Activated CD4-positive, alpha-beta T cell treated with anti-CD3 and anti-CD28 coated beads, Interleukin-2, amount 50 U/mL, for 48 hours (primary cell): ENCODE results near the gene ENTHD1.

Experiments used
- DNase-seq, 2 experiments: peaks; one replicate each; pipeline ENCODE4 v3.0.0-alpha.2; 2020

ENTHD1 gene

GRCh38 chr22:39729141-39729934 is 164.2 kb downstream of the ENTHD1 start:
- DNase-seq = no peak

GRCh38 chr22:39728236-39728860 is 165.2 kb downstream of the ENTHD1 start:
- DNase-seq = no peak

GRCh38 chr22:39727541-39727940 is 166.0 kb downstream of the ENTHD1 start:
- no peak for DNase-seq

GRCh38 chr22:39725351-39726035 is 168.1 kb downstream of the ENTHD1 start:
- no peak for DNase-seq

GRCh38 chr22:39724857-39725256 is 168.7 kb downstream of the ENTHD1 start:
- DNase-seq = no peak

GRCh38 chr22:39724390-39724789 is 169.2 kb downstream of the ENTHD1 start:
- no peak for DNase-seq

GRCh38 chr22:39723899-39724351 is 169.6 kb downstream of the ENTHD1 start:
- no peak for DNase-seq

- no peak for DNase-seq
These were observed 170.1 kb downstream of the ENTHD1 start for GRCh38 chr22:39723463-39723862.

GRCh38 chr22:39722501-39722900 is 171.1 kb downstream of the ENTHD1 start:
- DNase-seq = no peak

- no peak for DNase-seq
These were observed 171.6 kb downstream of the ENTHD1 start for GRCh38 chr22:39722032-39722325.

GRCh38 chr22:39721206-39722031 is 172.1 kb downstream of the ENTHD1 start:
- no peak for DNase-seq

GRCh38 chr22:39719559-39720450 is 173.8 kb downstream of the ENTHD1 start:
- DNase-seq = no peak

- DNase-seq = no peak
These were observed 174.6 kb downstream of the ENTHD1 start for GRCh38 chr22:39718921-39719475.

GRCh38 chr22:39718206-39718605 is 175.4 kb downstream of the ENTHD1 start:
- DNase-seq = no peak

- no peak for DNase-seq
These were observed 176.5 kb downstream of the ENTHD1 start for GRCh38 chr22:39717099-39717498.

- DNase-seq = no peak
These were observed 177.0 kb downstream of the ENTHD1 start for GRCh38 chr22:39716534-39716933.

- DNase-seq = no peak
These were observed 177.6 kb downstream of the ENTHD1 start for GRCh38 chr22:39715778-39716495.

GRCh38 chr22:39714321-39714720 is 179.2 kb downstream of the ENTHD1 start:
- no peak for DNase-seq

GRCh38 chr22:39713799-39714290 is 179.7 kb downstream of the ENTHD1 start:
- no peak for DNase-seq

- no peak for DNase-seq
These were observed 180.6 kb downstream of the ENTHD1 start for GRCh38 chr22:39712751-39713525.
